Panc1 (cell line): ENCODE data around the gene PCBD1. TPM values are rescaled to one million over a fixed set of nuclear protein-coding genes. Genes with fewer than 3 reads are reported as not detected.

Experiments used
- ATAC-seq: fragments of 200-7000 bp; cut with Tn5 transposase; 2 replicates; pipeline ENCODE4 v1.9.1; 2020; ENCODE audit warnings: mild to moderate bottlenecking, moderate library complexity
- BruUV-seq: library from RNA; stranded (reverse); fragments of 400-500 nt; replicated peaks from 2 replicates; lab custom pipeline; 2021; lab: Mats Ljungman, UMichigan
- CTCF ChIA-PET: fragments of 300-600 bp; sonication (Branson Sonifier 250); formaldehyde crosslinking; loops from one replicate; lab custom pipeline; 2022; ENCODE audit warnings: antibody characterized with exemption; lab: Charles Lee
- POLR2A ChIA-PET: fragments of 300-600 bp; sonication (Branson Sonifier 250); formaldehyde crosslinking; loops from one replicate; lab custom pipeline; 2022; ENCODE audit warnings: antibody characterized with exemption; lab: Charles Lee
- DNase-seq: peaks from one replicate; pipeline ENCODE4 v3.0.0-alpha.2; 2010; ENCODE audit warnings: low read depth, low spot score
- H3K27ac ChIP-seq: 2 replicates; pipeline ENCODE4 v1.5.1; 2011; ENCODE audit warnings: mild to moderate bottlenecking, low read length, inconsistent platforms
- H3K27me3 ChIP-seq: fragments of 200-500 bp; sonication (Bioruptor generic); 2 replicates; pipeline ENCODE4 v1.6.0; 2014; ENCODE audit warnings: low read length, inconsistent platforms; ENCODE audit not compliant: control insufficient read depth, insufficient read depth
- H3K36me3 ChIP-seq: fragments of 200-500 bp; sonication (Bioruptor generic); 2 replicates; pipeline ENCODE4 v1.5.1; 2014; ENCODE audit warnings: inconsistent platforms, mild to moderate bottlenecking, low read length, moderate library complexity; ENCODE audit not compliant: control insufficient read depth, insufficient read depth
- H3K4me1 ChIP-seq: 2 replicates; pipeline ENCODE4 v1.5.1; 2011; ENCODE audit warnings: inconsistent platforms, mild to moderate bottlenecking, low read length, moderate library complexity; ENCODE audit not compliant: control insufficient read depth, insufficient read depth
- H3K4me3 ChIP-seq, 2 experiments: 2 replicates each; pipeline ENCODE4 v1.5.1; 2011 to 2012; ENCODE audit warnings: low read depth in 2 of 2, low read length in 2 of 2, mild to moderate bottlenecking in 2 of 2, inconsistent platforms in 1 of 2, moderate library complexity in 1 of 2
- H3K9me3 ChIP-seq: fragments of 200-500 bp; sonication (Bioruptor generic); 2 replicates; pipeline ENCODE4 v1.5.1; 2014; ENCODE audit warnings: low read depth, mild to moderate bottlenecking, inconsistent platforms, low read length, moderate library complexity; ENCODE audit not compliant: control insufficient read depth, insufficient read depth
- CTCF ChIP-seq: fragments of 450-650 bp; IDR thresholded peaks from 2 replicates; pipeline ENCODE4 v1.5.1; 2017; ENCODE audit warnings: mild to moderate bottlenecking
- POLR2AphosphoS5 ChIP-seq: IDR thresholded peaks from 2 replicates; pipeline ENCODE4 v1.6.1; 2012; ENCODE audit warnings: mild to moderate bottlenecking, low read depth, low read length, moderate library complexity
- SIN3A ChIP-seq: IDR thresholded peaks from 2 replicates; pipeline ENCODE4 v1.6.1; 2012; ENCODE audit warnings: low read depth, mild to moderate bottlenecking, low read length, moderate library complexity, borderline replicate concordance; ENCODE audit not compliant: insufficient read depth
- TCF7L2 ChIP-seq: IDR thresholded peaks from 2 replicates; pipeline ENCODE4 v1.6.1; 2011; ENCODE audit warnings: mild to moderate bottlenecking, low read depth, low read length, inconsistent platforms
- in situ Hi-C: cut with HindIII; loops from 2 replicates; pipeline ENCODE4 v1.10.0; 2016; ENCODE audit warnings: low sequenced_read_pairs, low pct_unique_long_range_greater_than_20kb
- intact Hi-C: fragments of 100-400 bp; cut with micrococcal nuclease; formaldehyde crosslinking; loops from one replicate; pipeline ENCODE4 v1.10.0; 2022; ENCODE audit not compliant: unreplicated experiment
- total RNA-seq: library from RNA; stranded (reverse); gene quantifications from one replicate; pipeline ENCODE4 v1.2.1, GENCODE V29; 2021; ENCODE audit not compliant: unreplicated experiment
- TF ChIP-seq, protein P1 (sequence below), 2 experiments: IDR thresholded peaks; 2 replicates each; pipeline ENCODE4 v1.6.1; 2011 to 2012; ENCODE audit warnings: low read depth in 2 of 2, control low read depth in 1 of 2, low read length in 1 of 2, mild to moderate bottlenecking in 1 of 2, moderate library complexity in 1 of 2; ENCODE audit not compliant: insufficient read depth in 1 of 2

The PCBD1 gene
- total RNA-seq, 1 experiment from 2014 or later: 122 TPM

GRCh38 chr10:70903262-70903921 is 15.0 kb upstream of the PCBD1 start:
- ChIA-PET CTCF (interaction anchor here (0.6 to 1.3 kb wide), 8 partner anchors 9 to 370 kb away, joined by 3 to 4 read pairs (median 4); no protein-coding TSS in a partner anchor), POLR2A (interaction anchor here (0.6 kb wide), 1 partner anchor 223 kb away, joined by 3 read pairs; no protein-coding TSS in a partner anchor)
- no peak for DNase-seq
- in situ Hi-C loops (no loop called here), intact Hi-C loops (loop anchor here (2.0 to 5.0 kb wide), 2 partner anchors 364 to 381 kb away; no protein-coding TSS in a partner anchor)
- Histone ChIP-seq H3K27ac (no peak overlapping the region), H3K36me3 (no peaks in the 10 kb centered on the region), H3K27me3 (peaks cover 5% of the 10 kb centered on the region; the same call in 1 of the 2 replicates), H3K9me3 (no peaks in the 10 kb centered on the region), H3K4me3 (no peak overlapping the region), H3K4me1 (no peaks in the 10 kb centered on the region)
- peak; percentile 96 for TF ChIP-seq CTCF
- no peak for TF ChIP-seq POLR2AphosphoS5
- no peak for TF ChIP-seq SIN3A
- ATAC-seq: peak; percentile 52
- BruUV-seq: no TSS peak

DNA sequence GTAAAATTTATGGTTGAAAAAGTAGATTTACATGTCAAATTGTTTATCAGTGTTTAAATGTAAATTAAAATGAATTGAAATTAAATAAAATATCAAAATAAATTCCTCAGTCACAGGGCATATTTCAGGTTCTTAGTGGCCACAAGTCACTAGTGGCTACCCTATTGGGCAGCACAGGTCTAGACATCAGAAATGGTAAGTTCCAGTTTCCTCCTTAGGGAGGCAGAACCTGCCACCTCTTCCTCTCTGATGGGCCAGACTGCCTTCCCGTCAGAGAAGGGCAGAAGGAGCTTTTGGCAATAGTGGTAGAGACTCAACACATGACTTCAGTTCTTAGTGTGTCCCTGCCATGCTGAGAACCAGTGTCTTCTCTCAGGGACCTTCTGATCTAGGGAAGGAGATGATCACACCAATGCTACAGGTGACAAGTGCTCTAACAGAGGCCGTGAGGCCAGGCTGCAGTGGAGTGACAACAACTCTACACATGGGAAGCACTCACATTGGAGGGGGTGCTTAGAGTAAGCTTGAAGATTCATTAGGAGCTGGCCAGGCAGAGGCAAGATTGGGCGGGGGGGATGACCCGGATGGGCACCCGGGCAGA is 14.4 kb upstream of the PCBD1 start:
- Histone ChIP-seq H3K4me1 (no peaks in the 10 kb centered on the region), H3K36me3 (no peaks in the 10 kb centered on the region), H3K27ac (no peak overlapping the region), H3K4me3 (no peak overlapping the region), H3K9me3 (no peaks in the 10 kb centered on the region), H3K27me3 (peaks cover 5% of the 10 kb centered on the region; the same call in 1 of the 2 replicates)
- intact Hi-C loops: loop anchor here (2.0 to 5.0 kb wide), 2 partner anchors 365 to 382 kb away; no protein-coding TSS in a partner anchor
- in situ Hi-C loops: no loop called here
- BruUV-seq: no TSS peak
- DNase-seq (no peak), ATAC-seq (peak; percentile 43; the same call in 1 of the 2 replicates)
- TF ChIP-seq, protein P1, sequence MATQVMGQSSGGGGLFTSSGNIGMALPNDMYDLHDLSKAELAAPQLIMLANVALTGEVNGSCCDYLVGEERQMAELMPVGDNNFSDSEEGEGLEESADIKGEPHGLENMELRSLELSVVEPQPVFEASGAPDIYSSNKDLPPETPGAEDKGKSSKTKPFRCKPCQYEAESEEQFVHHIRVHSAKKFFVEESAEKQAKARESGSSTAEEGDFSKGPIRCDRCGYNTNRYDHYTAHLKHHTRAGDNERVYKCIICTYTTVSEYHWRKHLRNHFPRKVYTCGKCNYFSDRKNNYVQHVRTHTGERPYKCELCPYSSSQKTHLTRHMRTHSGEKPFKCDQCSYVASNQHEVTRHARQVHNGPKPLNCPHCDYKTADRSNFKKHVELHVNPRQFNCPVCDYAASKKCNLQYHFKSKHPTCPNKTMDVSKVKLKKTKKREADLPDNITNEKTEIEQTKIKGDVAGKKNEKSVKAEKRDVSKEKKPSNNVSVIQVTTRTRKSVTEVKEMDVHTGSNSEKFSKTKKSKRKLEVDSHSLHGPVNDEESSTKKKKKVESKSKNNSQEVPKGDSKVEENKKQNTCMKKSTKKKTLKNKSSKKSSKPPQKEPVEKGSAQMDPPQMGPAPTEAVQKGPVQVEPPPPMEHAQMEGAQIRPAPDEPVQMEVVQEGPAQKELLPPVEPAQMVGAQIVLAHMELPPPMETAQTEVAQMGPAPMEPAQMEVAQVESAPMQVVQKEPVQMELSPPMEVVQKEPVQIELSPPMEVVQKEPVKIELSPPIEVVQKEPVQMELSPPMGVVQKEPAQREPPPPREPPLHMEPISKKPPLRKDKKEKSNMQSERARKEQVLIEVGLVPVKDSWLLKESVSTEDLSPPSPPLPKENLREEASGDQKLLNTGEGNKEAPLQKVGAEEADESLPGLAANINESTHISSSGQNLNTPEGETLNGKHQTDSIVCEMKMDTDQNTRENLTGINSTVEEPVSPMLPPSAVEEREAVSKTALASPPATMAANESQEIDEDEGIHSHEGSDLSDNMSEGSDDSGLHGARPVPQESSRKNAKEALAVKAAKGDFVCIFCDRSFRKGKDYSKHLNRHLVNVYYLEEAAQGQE (IDR thresholded peaks at IDR 0.05; ENCODE audit: insufficient read depth in 1 of 2, low read depth in 2 of 2, low read length in 1 of 2): no peak
- TF ChIP-seq POLR2AphosphoS5 (no peak), CTCF (no peak), TCF7L2 (no peak), SIN3A (no peak)
- POLR2A ChIA-PET: interaction anchor here (0.7 kb wide), 1 partner anchor 351 kb away, joined by 3 read pairs; no protein-coding TSS in a partner anchor
- CTCF ChIA-PET: interaction anchor here (0.6 to 1.3 kb wide), 7 partner anchors 9 to 311 kb away, joined by 3 to 4 read pairs (median 4); no protein-coding TSS in a partner anchor
